Measurements from ENCODE around the gene FGF18.

Gene FGF18

GRCh38 chr5:171428168-171428696 is 8.8 kb downstream of the FGF18 start:
- no peak overlapping the region for H3K27ac ChIP-seq
- no peak for TF ChIP-seq CTCF (conservative IDR thresholded peaks at IDR 0.05)

- TF ChIP-seq CTCF (conservative IDR thresholded peaks at IDR 0.05) = no peak
- H3K27ac ChIP-seq = no peak overlapping the region
These were observed 9.5 kb downstream of the FGF18 start for GRCh38 chr5:171428809-171429542.

GRCh38 chr5:171429543-171429910 is 10.1 kb downstream of the FGF18 start:
- no peak for TF ChIP-seq CTCF (conservative IDR thresholded peaks at IDR 0.05)
- H3K27ac ChIP-seq = no peak overlapping the region

GRCh38 chr5:171431251-171431777 is 11.9 kb downstream of the FGF18 start:
- no peak overlapping the region for H3K27ac ChIP-seq
- no peak for TF ChIP-seq CTCF (conservative IDR thresholded peaks at IDR 0.05)

- no peak for TF ChIP-seq CTCF (conservative IDR thresholded peaks at IDR 0.05)
- no peak overlapping the region for H3K27ac ChIP-seq
These were observed 12.6 kb downstream of the FGF18 start for GRCh38 chr5:171432076-171432475.

GRCh38 chr5:171432583-171433351 is 13.3 kb downstream of the FGF18 start:
- H3K27ac ChIP-seq = no peak overlapping the region
- no peak for TF ChIP-seq CTCF (conservative IDR thresholded peaks at IDR 0.05)

GRCh38 chr5:171433352-171433698 is 13.9 kb downstream of the FGF18 start:
- TF ChIP-seq CTCF (conservative IDR thresholded peaks at IDR 0.05) = no peak
- no peak overlapping the region for H3K27ac ChIP-seq

Data from VCaP (cell line).